Left lung (tissue), 10 donors: ENCODE measurements around the gene PLXNB1. TPM values are rescaled to one million over a fixed set of nuclear protein-coding genes. Genes with fewer than 3 reads are reported as not detected.
A peak's percentile ranks its signal among the peaks of the same experiment; 100 is the strongest.
"Not testable (repeated sequence)": the region's sequence is repeated elsewhere in the genome, so short reads cannot be mapped to it uniquely, and the experiment has no call there.

Source experiments
- ATAC-seq: fragments of 200-7000 bp; cut with Tn5 transposase; one replicate; pipeline ENCODE4 v1.9.1; 2020; ENCODE audit warnings: moderate library complexity
- DNase-seq, 4 donors: peaks; one replicate each; pipeline ENCODE4 v3.0.0-alpha.2; 2013 to 2020
- H3K27ac ChIP-seq, 2 donors: fragments of 200-600 bp; sonication (generic) in 1 of 2; one replicate each; pipeline versions ENCODE4 v1.5.0 to v1.8.0; 2020 to 2021
- H3K27me3 ChIP-seq, 2 donors: fragments of 200-600 bp; sonication (generic) in 1 of 2; one replicate each; pipeline versions ENCODE4 v1.5.0 to v1.8.0; 2020 to 2021
- H3K36me3 ChIP-seq, 2 donors: fragments of 200-600 bp; sonication (generic) in 1 of 2; one replicate each; pipeline versions ENCODE4 v1.5.0 to v1.8.0; 2020 to 2021
- H3K4me1 ChIP-seq, 2 donors: fragments of 200-600 bp; one replicate each; pipeline ENCODE4 v1.8.0; 2021
- H3K4me3 ChIP-seq, 2 donors: fragments of 200-600 bp; sonication (generic) in 1 of 2; one replicate each; pipeline versions ENCODE4 v1.5.0 to v1.8.0; 2020 to 2021; ENCODE audit warnings: mild to moderate bottlenecking in 1 of 2
- H3K9me3 ChIP-seq, 2 donors: fragments of 200-600 bp; sonication (generic) in 1 of 2; one replicate each; pipeline versions ENCODE4 v1.5.0 to v1.8.0; 2020 to 2021
- CTCF ChIP-seq, 2 donors: fragments of 200-600 bp; sonication (generic) in 1 of 2; IDR thresholded peaks; one replicate each; pipeline versions ENCODE4 v1.5.0 to v1.8.0; 2021; ENCODE audit warnings: antibody characterized with exemption in 2 of 2
- intact Hi-C, 2 donors: fragments of 100-400 bp; cut with DNase I; formaldehyde crosslinking; loops; one replicate each; pipeline versions ENCODE4 v1.11.2 to v1.14.2; 2022
- polyA plus RNA-seq, 6 donors: library from polyadenylated mRNA; unstranded; fragments of 120-200 nt; gene quantifications; one replicate each; pipeline ENCODE4 v1.2.1, GENCODE V29; 2013; ENCODE audit not compliant: insufficient read length in 6 of 6
- total RNA-seq, 2 donors: library from RNA; stranded (reverse); fragmentation: NEBNext Ultra II Directional; extraction: Animal tissue kit (Norgen Biotek cat#: 25700); gene quantifications; one replicate each; pipeline ENCODE4 v1.2.1, GENCODE V29; 2021
- donor health status: DM: no; HTN: yes; CAD: no.
- donor health status: DM: no; HTN: no; CAD: no.

PLXNB1 gene
- total and polyA plus RNA-seq, 8 donors, result 65.0 to 161 (median 109) TPM

- Histone ChIP-seq H3K27me3 (no peaks in the 10 kb centered on the region), H3K36me3 (peaks cover 0 to 45% of the 10 kb centered on the region in 2 donors), H3K27ac (peak overlapping the region; percentile 28 to 73), H3K4me3 (no peak overlapping the region), H3K4me1 (peaks cover 0 to 4% of the 10 kb centered on the region in 2 donors), H3K9me3 (no peaks in the 10 kb centered on the region)
- no peak for DNase-seq
- TF ChIP-seq CTCF (IDR thresholded peaks at IDR 0.05), result no peak
- no peak for ATAC-seq
- intact Hi-C loops, result loop anchor here in 1 of 2 donors (5.0 kb wide), 1 partner anchor 34 kb away; no protein-coding TSS in a partner anchor
These were observed 27.0 kb downstream of the PLXNB1 start for GRCh38 chr3:48402907-48403306.

GRCh38 chr3:48402281-48402732 lies 27.6 kb downstream of the PLXNB1 start:
- peak; percentile 65 for ATAC-seq
- intact Hi-C loops, result loop anchor here in 1 of 2 donors (5.0 kb wide), 1 partner anchor 35 kb away; no protein-coding TSS in a partner anchor
- peak; percentile 31 to 84 (median 62) for DNase-seq

GRCh38 chr3:48401434-48401901 lies 28.4 kb downstream of the PLXNB1 start:
- H3K4me3 ChIP-seq, H3K4me1 ChIP-seq, H3K9me3 ChIP-seq, ATAC-seq, H3K27me3 ChIP-seq: not testable (repeated sequence)
- peak in 2 of 4 donors; percentile 22 to 38 for DNase-seq
- peaks cover 0 to 31% of the 10 kb centered on the region in 2 donors for H3K36me3 ChIP-seq
- intact Hi-C loops, result loop anchor here in 1 of 2 donors (5.0 kb wide), 1 partner anchor 36 kb away; no protein-coding TSS in a partner anchor
- H3K27ac ChIP-seq, result peak overlapping the region; percentile 28 to 50

More at GRCh38 chr3:48402281-48402732, 27.6 kb downstream of the PLXNB1 start:
- no peak for TF ChIP-seq CTCF (IDR thresholded peaks at IDR 0.05)
- H3K4me3 ChIP-seq, result no peak overlapping the region
- no peaks in the 10 kb centered on the region for H3K9me3 ChIP-seq
- peaks cover 0 to 39% of the 10 kb centered on the region in 2 donors for H3K36me3 ChIP-seq
- peak overlapping the region; percentile 28 to 73 for H3K27ac ChIP-seq
- peaks cover 0 to 10% of the 10 kb centered on the region in 2 donors for H3K4me1 ChIP-seq
- H3K27me3 ChIP-seq, result no peaks in the 10 kb centered on the region

- H3K27ac ChIP-seq, result no peak overlapping the region
These were observed 29.0 kb downstream of the PLXNB1 start for GRCh38 chr3:48400824-48401433.

More at GRCh38 chr3:48400824-48401433, 29.0 kb downstream of the PLXNB1 start:
- Histone ChIP-seq H3K4me1 (peaks cover 0 to 10% of the 10 kb centered on the region in 2 donors), H3K4me3 (no peak overlapping the region), H3K9me3 (no peaks in the 10 kb centered on the region), H3K27me3 (no peaks in the 10 kb centered on the region), H3K36me3 (peaks cover 0 to 25% of the 10 kb centered on the region in 2 donors)
- TF ChIP-seq CTCF (IDR thresholded peaks at IDR 0.05), result peak; percentile 66 to 83
- intact Hi-C loops, result loop anchor here in 1 of 2 donors (5.0 kb wide), 1 partner anchor 36 kb away; no protein-coding TSS in a partner anchor
- peak; percentile 76 for ATAC-seq
- peak in 3 of 4 donors; percentile 17 to 70 (median 46) for DNase-seq
